HG02852 (cell line): Measurements from ENCODE around the gene SGSM2.

Source experiments
- ATAC-seq: cut with Tn5 transposase; IDR thresholded peaks from one replicate; pipeline ENCODE4 v1.9.1; 2021; ENCODE audit warnings: mild to moderate bottlenecking, moderate library complexity; ENCODE audit not compliant: unreplicated experiment

The SGSM2 gene

DNA sequence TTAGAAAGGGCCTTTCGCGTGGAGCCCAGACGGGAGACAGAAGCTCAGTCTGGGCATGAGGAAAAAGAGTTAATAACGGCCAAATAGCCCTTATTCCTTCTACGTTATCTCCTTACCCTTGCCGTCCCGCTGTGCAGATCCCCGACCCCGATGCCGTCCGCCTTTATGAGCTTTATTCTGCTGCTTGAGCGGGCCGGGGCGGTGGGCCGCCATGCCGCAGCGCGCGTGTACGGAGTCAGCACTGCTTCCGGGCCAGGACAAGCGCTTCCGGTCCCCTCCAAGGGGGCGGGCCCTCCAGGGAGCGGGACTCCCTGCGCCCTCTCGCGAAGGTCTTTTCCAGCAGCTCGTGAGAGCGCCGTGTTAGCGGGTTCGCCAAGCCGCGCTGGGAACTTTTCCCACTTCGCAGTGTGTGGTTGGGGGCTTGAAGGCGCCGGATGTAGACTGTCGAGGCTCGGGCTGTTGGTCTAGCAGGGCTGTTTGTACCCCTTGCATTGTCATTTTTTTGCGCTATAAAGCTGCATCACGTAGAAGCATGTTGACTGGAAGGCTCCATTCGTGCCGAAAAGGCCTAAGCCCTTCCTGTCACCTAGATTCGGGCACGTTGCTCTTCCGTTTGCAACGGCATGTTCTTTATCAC, 968 bp upstream of the SGSM2 start, which contains the start of gene TSR1:
Gene TSR1 (minus strand): TSS at position 243 of the 637 bp plus-strand sequence. CDS start 30 bp downstream, at position 213.
- ATAC-seq: peak; percentile 77

DNA sequence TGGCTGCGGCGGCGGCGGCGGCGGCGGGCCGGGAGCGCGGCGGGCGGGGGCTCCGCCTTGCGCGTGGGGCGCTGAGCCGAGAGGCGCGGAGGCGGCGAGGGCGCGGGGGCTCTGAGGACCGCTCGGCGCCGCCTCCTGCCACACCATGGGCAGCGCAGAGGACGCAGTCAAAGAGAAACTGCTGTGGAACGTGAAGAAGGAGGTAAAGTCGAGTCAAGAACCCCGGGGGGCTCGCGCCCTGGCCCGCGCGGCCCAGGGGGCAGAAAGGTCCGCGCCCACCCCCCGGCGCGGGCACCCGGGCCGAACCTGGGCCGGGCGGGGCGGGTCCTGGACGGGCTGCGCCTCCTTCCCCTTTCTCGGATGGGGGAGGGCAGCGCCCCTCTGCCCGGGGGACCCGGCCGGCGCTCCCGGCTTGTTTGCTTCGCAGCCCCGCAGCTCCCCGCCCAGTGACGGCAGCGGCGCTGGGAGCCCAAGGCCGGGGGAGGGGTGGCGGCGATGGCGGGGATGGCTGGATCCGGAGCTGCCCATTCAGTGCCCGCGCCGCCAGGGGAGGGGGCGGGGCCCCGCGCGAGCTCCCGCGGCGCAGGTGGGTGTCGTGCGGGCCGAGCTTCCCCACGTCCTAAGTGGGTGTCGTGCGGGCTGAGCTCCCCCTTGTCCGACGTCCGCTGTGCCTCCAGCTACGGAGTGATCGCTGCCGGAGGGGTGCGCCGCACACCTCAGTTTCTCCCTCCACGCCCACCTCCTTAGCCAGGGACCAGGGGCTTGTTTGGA, 428 bp downstream of the SGSM2 start:
- no peak for ATAC-seq

DNA sequence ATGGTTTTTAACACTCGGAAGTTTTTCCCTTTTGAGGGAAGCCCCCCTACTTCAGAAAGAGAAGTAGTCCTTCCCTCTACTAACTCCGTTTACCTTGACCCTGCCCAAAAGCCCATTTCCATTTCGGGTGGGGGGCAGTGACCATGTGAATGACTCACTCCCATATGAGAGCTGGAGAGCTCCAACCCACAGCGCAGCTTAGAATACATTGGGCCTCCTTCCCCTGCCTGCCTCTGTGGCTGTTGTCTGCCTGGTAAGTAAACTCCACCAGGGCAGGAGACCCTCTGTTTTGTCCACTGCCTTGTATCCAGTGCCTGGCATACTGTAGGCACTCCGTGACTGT, 985 bp downstream of the SGSM2 start:
- ATAC-seq: no peak

DNA sequence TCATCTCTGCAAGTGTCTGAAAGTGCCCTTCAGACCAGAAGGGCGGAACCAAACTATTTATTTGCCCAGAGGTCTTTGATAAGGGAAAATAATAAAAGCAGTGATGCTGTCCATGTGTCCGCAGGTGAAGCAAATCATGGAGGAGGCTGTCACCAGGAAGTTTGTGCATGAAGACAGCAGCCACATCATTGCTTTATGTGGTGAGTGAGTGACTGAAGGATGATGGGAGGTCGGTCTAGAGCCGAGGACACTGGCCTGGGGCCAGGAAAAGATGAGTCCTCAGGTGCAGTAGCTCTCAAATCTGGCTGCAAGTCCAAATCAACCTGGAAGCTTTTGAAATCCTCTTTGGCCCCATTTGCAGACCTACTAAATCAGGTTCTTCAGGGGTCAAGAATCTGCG, 6.1 kb downstream of the SGSM2 start:
- no peak for ATAC-seq

DNA sequence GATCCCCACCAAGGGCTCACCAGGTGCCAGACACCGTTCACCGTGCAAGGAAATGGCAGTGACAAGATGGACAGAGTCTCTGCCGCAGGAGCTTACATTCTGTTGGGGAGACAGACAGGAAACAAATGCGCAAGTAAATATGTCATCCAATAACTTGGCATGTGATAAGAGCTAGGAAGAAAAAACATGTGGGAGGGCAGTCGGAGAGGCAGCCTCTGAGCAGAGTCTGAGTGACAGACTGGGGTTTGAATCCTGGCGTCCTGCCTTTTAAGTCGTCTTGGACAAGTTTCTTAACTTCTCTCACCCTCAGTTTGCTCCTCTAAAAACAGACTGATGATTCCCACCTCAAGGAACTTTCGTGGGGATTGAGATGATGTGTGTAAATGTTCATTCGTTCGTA, 7.2 kb downstream of the SGSM2 start:
- no peak for ATAC-seq

DNA sequence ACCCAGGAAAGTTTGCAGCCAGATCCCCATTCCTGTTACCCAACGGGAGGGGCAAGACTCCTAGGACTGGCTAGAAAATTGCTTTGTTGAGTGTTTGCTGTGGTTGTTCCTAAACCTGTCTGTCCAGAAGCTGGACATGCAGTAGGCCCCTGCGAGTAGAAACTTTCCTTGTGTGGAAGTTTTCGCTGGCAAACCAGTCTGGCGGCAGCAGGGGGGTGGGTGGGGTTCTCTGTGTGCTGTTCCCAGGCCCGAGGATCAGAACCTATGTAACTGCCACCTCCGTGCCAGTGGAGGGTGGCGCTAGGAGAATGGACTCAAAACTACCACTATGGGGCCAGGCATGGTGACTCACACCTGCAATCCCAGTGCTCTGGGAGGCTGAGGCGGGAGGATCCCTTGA, 9.2 kb downstream of the SGSM2 start:
- ATAC-seq: no peak

DNA sequence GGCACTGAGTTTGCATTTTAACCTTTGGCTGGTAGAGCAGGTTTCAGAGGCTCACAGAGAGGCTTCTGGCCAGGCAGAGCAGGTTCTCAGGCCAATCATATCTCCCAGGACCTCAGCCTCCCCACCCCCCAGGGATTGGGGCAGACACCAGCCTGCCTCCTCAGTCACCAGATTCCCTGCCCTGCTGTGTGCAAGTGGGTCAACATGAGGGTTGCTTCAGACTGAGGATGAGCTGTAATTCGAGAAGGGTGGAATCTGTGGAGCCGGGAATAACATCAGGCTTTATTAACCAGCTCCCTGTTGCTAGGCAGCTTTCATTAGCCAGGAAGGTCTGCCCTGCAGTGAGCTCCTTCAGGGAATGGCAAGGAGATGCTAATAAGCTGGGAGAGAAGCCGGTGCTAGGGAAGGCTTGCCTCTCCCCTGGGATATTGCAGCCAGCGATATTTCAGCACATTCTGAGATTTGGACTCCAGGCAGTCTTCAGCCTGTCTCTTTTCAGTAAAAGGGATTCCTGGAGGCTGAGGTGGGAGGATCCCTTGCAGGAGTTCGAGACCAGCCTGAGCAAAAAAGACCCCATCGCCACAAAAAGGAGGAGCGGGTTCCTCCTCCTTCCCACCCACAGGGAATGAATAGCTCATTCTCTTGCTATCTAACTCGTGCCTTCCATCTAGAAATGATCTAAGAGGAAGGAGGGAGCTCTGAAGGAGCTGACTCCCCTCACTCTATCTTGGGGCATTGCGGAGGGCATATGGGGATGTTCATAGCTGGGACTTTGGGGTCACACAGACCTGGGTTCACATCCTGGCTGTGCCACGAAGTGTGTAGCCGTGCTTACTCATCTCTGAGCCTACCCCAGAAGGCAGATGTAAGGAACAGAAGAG, 10.7 kb downstream of the SGSM2 start:
- no peak for ATAC-seq

DNA sequence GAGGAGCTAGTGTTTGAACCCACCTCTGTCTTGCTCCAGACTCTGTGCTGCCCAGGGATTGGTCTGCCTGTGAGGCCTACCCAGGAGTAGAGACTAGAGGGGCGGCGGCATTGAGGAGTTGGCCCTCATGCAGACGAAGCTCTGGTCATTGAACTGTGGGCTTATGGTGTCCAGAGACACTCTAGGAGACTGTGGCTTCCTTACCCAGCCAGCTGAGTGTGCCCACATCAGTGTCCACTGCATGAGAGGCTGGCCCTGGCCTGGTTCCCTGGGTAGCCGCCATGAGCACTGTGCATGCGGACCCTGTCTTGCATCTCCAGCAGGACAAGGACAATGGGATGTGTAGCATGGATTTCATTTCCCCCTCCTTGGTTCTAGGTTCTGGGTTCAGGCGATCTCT, 14.0 kb downstream of the SGSM2 start:
- no peak for ATAC-seq

DNA sequence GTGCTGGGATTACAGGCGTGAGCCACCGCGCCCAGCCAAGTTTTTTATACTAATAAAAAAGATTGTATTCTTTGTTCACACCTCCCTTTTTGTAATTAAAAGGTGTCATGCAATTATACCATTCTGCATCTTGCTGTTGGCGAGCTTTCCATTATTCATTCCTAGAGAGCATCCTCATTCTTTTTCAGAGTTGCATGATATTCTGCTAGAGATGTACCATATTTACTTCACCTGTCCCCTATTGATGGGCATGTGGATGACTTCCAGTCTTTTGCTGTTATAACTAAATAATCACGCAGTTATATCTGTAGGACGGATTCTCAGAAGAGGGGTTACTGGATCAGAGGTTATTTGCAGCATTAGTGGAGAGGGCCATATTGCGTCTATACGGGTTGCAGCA, 17.0 kb downstream of the SGSM2 start:
- ATAC-seq: no peak

DNA sequence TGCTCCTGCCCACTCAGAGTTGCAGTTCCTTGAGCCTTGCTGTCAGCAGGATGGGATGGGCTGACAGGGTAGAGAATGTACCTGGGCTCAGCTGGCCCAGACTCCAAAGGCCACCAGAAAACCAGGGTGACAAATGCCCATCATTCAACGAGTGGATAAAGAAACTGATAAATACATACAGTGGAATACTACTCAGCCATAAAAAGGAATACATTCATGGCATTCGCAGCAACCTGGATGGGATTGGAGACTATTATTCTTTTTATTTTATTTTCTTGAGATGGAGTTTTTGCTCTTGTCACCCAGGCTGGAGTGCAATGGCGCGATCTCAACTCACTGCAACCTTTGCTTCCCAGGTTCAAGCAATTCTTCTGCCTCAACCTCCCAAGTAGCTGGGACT, 19.9 kb downstream of the SGSM2 start:
- ATAC-seq: no peak

DNA sequence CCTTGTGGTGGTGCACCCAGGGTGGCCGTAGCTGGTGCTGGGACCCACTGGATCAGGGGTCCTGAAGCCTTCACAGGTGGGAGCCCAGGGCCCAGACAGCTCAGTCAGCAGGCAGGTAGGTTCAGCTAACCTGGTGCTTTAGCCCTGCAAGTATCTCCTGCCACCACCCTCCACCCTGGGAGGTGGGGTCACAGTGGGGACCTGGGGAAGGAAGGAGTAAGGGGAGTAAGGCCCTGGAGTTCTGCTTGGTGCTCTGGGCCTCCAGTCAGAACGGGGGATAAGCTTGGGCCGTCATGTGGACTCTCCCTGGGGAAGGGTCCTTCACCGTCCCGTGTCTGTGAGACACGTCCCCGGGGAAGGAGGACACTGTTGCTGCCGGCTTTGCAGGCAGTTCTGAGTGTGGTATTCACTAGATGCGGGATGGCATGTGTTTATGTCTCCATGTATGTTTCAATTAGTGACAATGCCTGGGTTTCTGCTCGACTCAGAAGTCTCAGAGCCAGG, 20.7 kb downstream of the SGSM2 start:
- no peak for ATAC-seq

DNA sequence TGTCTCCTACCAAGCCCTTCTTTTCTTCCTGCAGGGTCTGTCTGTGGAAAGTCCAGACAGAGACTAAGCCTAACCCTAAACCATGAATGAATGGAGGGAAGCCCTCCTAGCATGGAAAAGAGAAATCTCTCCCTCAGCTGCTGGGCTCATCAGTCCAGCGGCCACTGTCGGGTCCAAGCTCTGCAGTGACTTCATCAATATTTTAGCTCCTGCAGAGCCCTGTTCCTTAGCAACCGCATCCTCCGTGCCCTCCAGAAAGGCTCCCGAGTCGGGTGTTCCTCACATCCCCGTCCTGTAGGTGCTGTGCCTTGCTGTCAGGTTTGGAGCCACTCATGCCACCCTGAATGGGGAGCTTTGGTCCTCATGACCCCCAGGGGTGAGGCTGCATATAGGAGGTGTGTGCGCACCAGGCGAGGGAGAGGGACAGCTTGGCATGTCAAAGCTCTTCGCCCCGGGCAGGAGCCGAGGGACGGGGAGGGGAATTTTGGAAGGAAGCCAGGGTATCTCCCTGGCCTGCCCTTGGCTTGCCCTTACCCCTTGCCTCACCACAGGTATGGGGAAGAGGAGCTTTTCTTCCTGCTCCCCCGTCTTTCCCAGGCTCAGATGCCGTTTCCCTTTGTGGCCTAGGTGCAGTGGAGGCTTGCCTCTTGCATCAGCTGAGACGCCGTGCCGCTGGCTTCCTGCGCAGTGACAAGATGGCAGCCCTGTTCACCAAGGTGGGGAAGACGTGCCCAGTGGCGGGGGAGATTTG, 23.9 kb downstream of the SGSM2 start:
- ATAC-seq: no peak

DNA sequence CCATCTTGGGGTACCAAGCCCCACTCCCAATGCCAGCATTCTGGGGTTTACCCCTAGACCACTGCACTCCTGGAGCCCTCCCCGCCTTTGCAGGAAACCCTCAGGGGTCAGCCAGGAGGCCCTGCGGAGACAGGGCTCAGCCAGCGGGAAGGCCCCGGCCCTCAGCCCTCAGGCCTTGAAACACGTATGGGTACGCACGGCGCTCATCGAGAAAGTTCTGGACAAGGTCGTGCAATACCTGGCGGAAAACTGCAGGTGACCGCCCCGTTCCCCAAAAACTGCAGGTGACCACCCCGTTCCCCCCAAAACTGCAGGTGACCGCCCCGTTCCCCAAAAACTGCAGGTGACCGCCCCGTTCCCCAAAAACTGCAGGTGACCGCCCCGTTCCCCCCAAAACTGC, 24.7 kb downstream of the SGSM2 start:
- ATAC-seq: no peak

DNA sequence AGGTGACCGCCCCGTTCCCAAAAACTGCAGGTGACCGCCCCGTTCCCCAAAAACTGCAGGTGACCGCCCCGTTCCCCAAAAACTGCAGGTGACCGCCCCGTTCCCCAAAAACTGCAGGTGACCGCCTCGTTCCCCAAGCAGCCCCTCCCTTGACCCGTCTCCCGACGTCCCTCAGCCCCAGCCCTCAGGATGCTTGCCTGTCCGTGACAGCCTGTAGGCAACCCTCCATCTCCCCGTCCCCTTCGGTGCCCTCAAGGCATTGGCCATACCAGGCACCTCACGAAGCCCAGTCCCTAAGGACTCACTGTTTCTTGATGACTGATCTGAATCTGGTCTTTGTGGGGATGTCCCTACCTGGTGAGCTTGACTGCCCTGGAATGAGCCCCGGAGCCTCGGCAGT, 25.1 kb downstream of the SGSM2 start:
- ATAC-seq: no peak

DNA sequence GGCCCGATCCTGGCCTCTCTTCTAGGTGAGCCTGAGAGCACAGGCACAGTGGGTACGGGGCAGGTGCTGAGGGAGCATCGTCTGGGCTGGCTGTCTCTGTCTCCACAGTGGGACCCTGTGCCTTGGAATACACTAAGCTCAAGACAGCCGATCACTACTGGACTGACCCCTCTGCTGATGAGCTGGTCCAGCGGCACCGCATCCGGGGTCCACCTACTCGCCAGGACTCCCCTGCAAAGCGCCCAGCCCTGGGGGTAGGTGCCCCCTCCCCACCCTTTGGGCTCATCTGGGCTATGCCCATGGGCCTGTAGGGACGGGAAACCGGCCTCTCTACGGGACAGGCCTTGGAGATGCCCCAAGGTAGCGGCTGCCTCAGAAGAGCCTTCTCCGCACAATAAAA, 25.6 kb downstream of the SGSM2 start:
- no peak for ATAC-seq

DNA sequence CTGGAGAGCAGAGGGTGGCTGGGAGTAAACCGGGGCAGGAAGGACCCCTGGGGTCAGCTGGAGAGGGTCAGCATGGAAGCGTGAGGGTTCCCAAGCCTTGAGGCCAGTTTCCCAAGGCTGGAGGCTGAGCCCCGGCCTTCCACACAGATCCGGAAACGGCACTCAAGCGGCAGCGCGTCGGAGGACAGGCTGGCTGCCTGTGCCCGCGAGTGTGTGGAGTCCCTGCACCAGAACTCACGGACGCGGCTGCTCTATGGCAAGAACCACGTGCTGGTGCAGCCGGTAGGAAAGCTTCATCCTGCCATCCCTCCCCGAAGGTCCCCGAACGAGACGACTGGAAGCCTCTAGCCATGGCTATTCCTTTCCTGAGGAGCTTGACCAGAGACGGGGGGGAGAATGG, 26.0 kb downstream of the SGSM2 start:
- ATAC-seq: no peak

DNA sequence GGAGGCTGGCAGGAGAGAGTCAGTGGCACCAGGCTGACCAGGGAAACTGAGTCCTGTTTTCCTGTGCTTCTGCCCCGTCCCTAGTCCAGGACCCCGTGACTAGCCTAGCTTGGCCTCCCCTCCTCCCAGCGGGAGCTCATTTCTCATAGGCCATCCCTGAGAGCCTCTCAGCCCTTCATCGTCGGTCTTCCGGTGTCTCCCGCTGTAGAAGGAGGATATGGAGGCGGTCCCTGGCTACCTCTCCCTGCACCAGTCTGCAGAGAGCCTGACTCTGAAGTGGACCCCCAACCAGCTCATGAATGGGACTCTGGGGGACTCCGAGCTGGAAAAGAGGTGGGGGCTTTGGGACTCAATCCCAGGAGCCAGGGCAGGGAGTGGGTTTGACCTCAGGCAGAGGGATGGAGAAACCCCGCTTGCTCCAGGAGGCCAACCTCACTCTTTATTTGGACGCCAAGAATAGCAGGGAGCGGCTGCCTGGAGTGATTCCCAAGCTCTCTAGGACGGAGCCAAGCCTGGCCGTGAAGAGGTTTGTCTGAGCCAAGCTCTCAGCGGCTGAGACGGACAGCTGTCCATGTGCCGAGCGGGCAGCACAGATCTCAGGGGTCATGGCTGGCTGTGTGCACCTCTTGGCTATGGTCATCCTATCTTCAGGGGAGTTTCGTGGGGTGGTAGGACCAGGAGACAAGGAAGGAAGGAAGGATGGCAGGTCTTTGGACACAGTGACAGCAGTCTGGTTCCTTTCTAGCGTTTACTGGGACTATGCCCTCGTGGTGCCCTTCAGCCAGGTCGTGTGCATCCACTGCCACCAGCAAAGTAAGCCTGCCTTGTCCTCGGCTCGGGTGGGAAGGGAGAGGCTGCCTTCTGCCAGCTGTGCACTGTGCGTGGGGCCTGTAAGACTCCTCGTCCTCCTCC, 26.8 kb downstream of the SGSM2 start:
- no peak for ATAC-seq

DNA sequence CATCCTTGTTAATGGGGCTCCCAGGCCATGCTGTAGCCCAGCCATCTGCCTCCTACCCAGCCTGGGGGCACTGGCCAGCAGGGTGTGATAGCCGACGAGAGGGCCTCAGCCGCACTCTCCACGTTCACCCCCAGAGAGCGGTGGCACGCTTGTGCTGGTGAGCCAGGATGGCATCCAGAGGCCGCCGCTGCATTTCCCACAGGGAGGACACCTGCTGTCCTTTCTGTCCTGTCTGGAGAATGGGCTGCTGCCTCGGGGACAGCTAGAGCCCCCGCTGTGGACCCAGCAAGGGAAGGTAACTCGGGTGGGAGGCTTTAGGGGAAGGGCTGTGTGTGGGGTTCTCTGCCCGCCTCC, 27.4 kb downstream of the SGSM2 start:
- no peak for ATAC-seq

DNA sequence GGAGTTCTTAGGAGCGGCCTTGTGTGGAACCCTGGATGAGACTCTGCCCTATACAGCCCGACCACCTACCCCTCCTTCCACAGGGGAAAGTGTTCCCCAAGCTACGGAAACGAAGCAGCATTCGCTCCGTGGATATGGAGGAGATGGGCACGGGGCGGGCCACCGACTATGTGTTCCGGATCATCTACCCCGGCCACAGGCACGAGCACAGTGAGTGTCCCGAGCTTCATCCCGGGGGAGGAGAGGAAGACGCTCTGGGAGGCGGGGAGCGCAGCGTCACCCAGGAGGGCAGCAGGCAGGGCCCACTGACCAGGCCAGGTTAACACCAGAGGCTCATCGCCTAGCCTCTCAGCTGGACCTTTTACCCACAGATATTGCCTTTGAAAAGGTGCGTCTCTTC, 27.8 kb downstream of the SGSM2 start:
- no peak for ATAC-seq
